GM12873 (cell line): Measurements from ENCODE around the gene UGT2B15.

ENCODE experiments used
- CTCF ChIP-seq: IDR thresholded peaks from 2 replicates; pipeline ENCODE4 v1.5.1; 2012; ENCODE audit warnings: low read depth, mild to moderate bottlenecking, moderate library complexity, low read length, control low read depth; ENCODE audit not compliant: insufficient read depth; ENCODE audit errors: missing control alignments

Gene UGT2B15

GRCh38 chr4:68651932-68652331, 18.5 kb downstream of the UGT2B15 start:
- no peak for TF ChIP-seq CTCF

GRCh38 chr4:68630371-68630770, 40.1 kb downstream of the UGT2B15 start:
- no peak for TF ChIP-seq CTCF

- TF ChIP-seq CTCF = no peak
These were observed 53.3 kb downstream of the UGT2B15 start for GRCh38 chr4:68617003-68617698.

- no peak for TF ChIP-seq CTCF
These were observed 54.6 kb downstream of the UGT2B15 start for GRCh38 chr4:68615699-68616422.

GRCh38 chr4:68613752-68614151, 56.7 kb downstream of the UGT2B15 start:
- no peak for TF ChIP-seq CTCF

- no peak for TF ChIP-seq CTCF
These were observed 64.2 kb downstream of the UGT2B15 start for GRCh38 chr4:68606240-68606639.

GRCh38 chr4:68599150-68599549, 71.3 kb downstream of the UGT2B15 start:
- TF ChIP-seq CTCF = no peak
